Stimulated activated CD4-positive, alpha-beta T cell treated with anti-CD3 and anti-CD28 coated beads, Interleukin-4, amount 100 ng/mL, for 1 hour (primary cell): ENCODE measurements around the gene C16orf95.
A peak's percentile ranks its signal among the peaks of the same experiment; 100 is the strongest.
"Not testable (repeated sequence)": the region's sequence is repeated elsewhere in the genome, so short reads cannot be mapped to it uniquely, and the experiment has no call there.

Source experiments
- DNase-seq: peaks from one replicate; pipeline ENCODE4 v3.0.0-alpha.2; 2020

C16orf95 gene

GRCh38 chr16:87316923-87317749 lies at the start of gene C16orf95:
Gene C16orf95 (minus strand): TSS chr16:87317392. CDS start chr16:87317242, 150 bp downstream.
- DNase-seq, result peak; percentile 95

- DNase-seq, result no peak
Observed at GRCh38 chr16:87366930-87367329, 49.7 kb upstream of the C16orf95 start.

GRCh38 chr16:87366288-87366687 lies 49.1 kb upstream of the C16orf95 start:
- DNase-seq, result no peak

GRCh38 chr16:87365021-87365713 lies 48.0 kb upstream of the C16orf95 start:
- DNase-seq, result no peak

GRCh38 chr16:87363771-87364455 lies 46.7 kb upstream of the C16orf95 start:
- DNase-seq, result no peak

GRCh38 chr16:87362828-87363559 lies 45.8 kb upstream of the C16orf95 start:
- not testable (repeated sequence) for DNase-seq

GRCh38 chr16:87361916-87362619 lies 44.9 kb upstream of the C16orf95 start:
- no peak for DNase-seq

GRCh38 chr16:87360862-87361610 lies 43.8 kb upstream of the C16orf95 start:
- no peak for DNase-seq

GRCh38 chr16:87359121-87359520 lies 41.9 kb upstream of the C16orf95 start:
- no peak for DNase-seq

- no peak for DNase-seq
Observed at GRCh38 chr16:87358696-87359095, 41.5 kb upstream of the C16orf95 start.

- DNase-seq, result no peak
Observed at GRCh38 chr16:87358250-87358649, 41.1 kb upstream of the C16orf95 start.

GRCh38 chr16:87356491-87356853 lies 39.3 kb upstream of the C16orf95 start:
- no peak for DNase-seq

GRCh38 chr16:87353613-87354012 lies 36.4 kb upstream of the C16orf95 start:
- no peak for DNase-seq

GRCh38 chr16:87352818-87353217 lies 35.6 kb upstream of the C16orf95 start:
- DNase-seq, result no peak

GRCh38 chr16:87351320-87351698 lies 34.1 kb upstream of the C16orf95 start:
- DNase-seq, result no peak

- DNase-seq, result no peak
Observed at GRCh38 chr16:87350681-87351319, 33.6 kb upstream of the C16orf95 start.

GRCh38 chr16:87350031-87350430 lies 32.8 kb upstream of the C16orf95 start:
- no peak for DNase-seq

GRCh38 chr16:87348616-87349157 lies 31.5 kb upstream of the C16orf95 start:
- no peak for DNase-seq

- DNase-seq, result no peak
Observed at GRCh38 chr16:87347932-87348615, 30.9 kb upstream of the C16orf95 start.

GRCh38 chr16:87346517-87347060 lies 29.4 kb upstream of the C16orf95 start:
- DNase-seq, result no peak
